HepG2 (cell line): ENCODE results near the gene ZNRF3. TPM values are rescaled to one million over a fixed set of nuclear protein-coding genes. Genes with fewer than 3 reads are reported as not detected.

Source experiments
- ASH2L ChIP-seq: fragments of 300-600, 200-600 bp; sonication (generic); IDR thresholded peaks from 2 replicates; pipeline ENCODE4 v1.7.0; 2017; ENCODE audit warnings: low read depth, mild to moderate bottlenecking, moderate library complexity, mixed read lengths, low read length; ENCODE audit not compliant: insufficient read length
- CREB1 ChIP-seq, 2 experiments: fragments of 450-650 bp in 1 of 2; IDR thresholded peaks; 2 replicates each; pipeline ENCODE4 v1.6.1; 2016 to 2017; ENCODE audit warnings: control low read depth in 1 of 2, mild to moderate bottlenecking in 1 of 2, missing compliant biosample characterization in 1 of 2, missing genetic modification characterization in 1 of 2
- HHEX ChIP-seq: IDR thresholded peaks from 2 replicates; pipeline ENCODE4 v1.6.1; 2016; ENCODE audit warnings: control low read depth
- HMG20A ChIP-seq: IDR thresholded peaks from 2 replicates; pipeline ENCODE4 v1.6.1; 2016; ENCODE audit warnings: borderline replicate concordance
- KLF9 ChIP-seq: IDR thresholded peaks from 2 replicates; pipeline ENCODE4 v1.6.1; 2016; ENCODE audit warnings: low read depth
- MBNL3 ChIP-seq: fragments of 250-450 bp; sonication (Bioruptor Pico); conservative IDR thresholded peaks from 2 replicates; pipeline ENCODE4 v1.8.0; 2022; ENCODE audit warnings: mild to moderate bottlenecking, inconsistent platforms
- MIXL1 ChIP-seq: IDR thresholded peaks from 2 replicates; pipeline ENCODE4 v1.6.1; 2016
- PHF21A ChIP-seq: sonication (generic); formaldehyde crosslinking; IDR thresholded peaks from 2 replicates; pipeline ENCODE4 v1.5.0; 2020; ENCODE audit warnings: mild to moderate bottlenecking, missing genetic modification reagents
- PRDM15 ChIP-seq: sonication (generic); formaldehyde crosslinking; IDR thresholded peaks from 2 replicates; pipeline ENCODE4 v1.4.0; 2020; ENCODE audit warnings: missing genetic modification reagents
- SYNCRIP ChIP-seq: fragments of 200-400 bp; formaldehyde crosslinking; IDR thresholded peaks from 2 replicates; pipeline ENCODE4 v1.6.1; 2018; ENCODE audit warnings: mild to moderate bottlenecking, low read depth, low read length; ENCODE audit not compliant: insufficient read depth
- TAF15 ChIP-seq: fragments of 200-400 bp; formaldehyde crosslinking; IDR thresholded peaks from one replicate; pipeline ENCODE4 v1.6.1; 2018; ENCODE audit warnings: mild to moderate bottlenecking, low read depth, low read length; ENCODE audit not compliant: poor library complexity, severe bottlenecking
- TBX3 ChIP-seq: fragments of 450-650 bp; IDR thresholded peaks from 2 replicates; pipeline ENCODE4 v1.6.1; 2017; ENCODE audit warnings: antibody characterized with exemption, mild to moderate bottlenecking, inconsistent platforms, borderline replicate concordance
- ZNF10 ChIP-seq: sonication (generic); formaldehyde crosslinking; IDR thresholded peaks from 2 replicates; pipeline ENCODE4 v1.4.0; 2020; ENCODE audit warnings: mild to moderate bottlenecking, low read depth, missing genetic modification reagents, borderline replicate concordance
- ZNF207 ChIP-seq: fragments of 450-650 bp; IDR thresholded peaks from 2 replicates; pipeline ENCODE4 v1.6.1; 2016; ENCODE audit warnings: antibody characterized with exemption, borderline replicate concordance
- ZNF253 ChIP-seq: sonication (generic); formaldehyde crosslinking; IDR thresholded peaks from 2 replicates; pipeline ENCODE4 v1.8.0; 2022; ENCODE audit warnings: mild to moderate bottlenecking, missing genetic modification reagents, borderline replicate concordance
- ZNF329 ChIP-seq: sonication (generic); formaldehyde crosslinking; IDR thresholded peaks from 2 replicates; pipeline ENCODE4 v1.9.0; 2021; ENCODE audit warnings: low read depth, mild to moderate bottlenecking, missing genetic modification reagents
- ZNF549 ChIP-seq: sonication (generic); formaldehyde crosslinking; IDR thresholded peaks from 2 replicates; pipeline ENCODE4 v1.5.0; 2020; ENCODE audit warnings: missing genetic modification reagents
- ZNF570 ChIP-seq: sonication (generic); formaldehyde crosslinking; IDR thresholded peaks from 2 replicates; pipeline ENCODE4 v1.4.0; 2020; ENCODE audit warnings: mild to moderate bottlenecking, missing genetic modification reagents, borderline replicate concordance
- ZNF709 ChIP-seq: sonication (generic); formaldehyde crosslinking; IDR thresholded peaks from 2 replicates; pipeline ENCODE4 v1.5.0; 2020; ENCODE audit warnings: mild to moderate bottlenecking, missing genetic modification reagents
- ZNF773 ChIP-seq: sonication (generic); formaldehyde crosslinking; IDR thresholded peaks from 2 replicates; pipeline ENCODE4 v1.4.0; 2020; ENCODE audit warnings: missing genetic modification reagents, borderline replicate concordance
- ZSCAN22 ChIP-seq: sonication (generic); formaldehyde crosslinking; IDR thresholded peaks from 2 replicates; pipeline ENCODE4 v1.4.0; 2020; ENCODE audit warnings: mild to moderate bottlenecking, missing genetic modification reagents
- polyA plus RNA-seq, 8 experiments: library from polyadenylated mRNA; depleted of rRNA in 3 of 8; stranded (reverse) in 7 of 8; unstranded in 1 of 8; fragments of >200 nt; fragmentation: Illumina TruSeq in 4 of 8; extraction: Trizol in 4 of 8; gene quantifications; 2 replicates each; pipeline versions ENCODE4 v1.2.1 to v1.2.3, GENCODE V29; 2011 to 2016; ENCODE audit warnings: low read depth in 4 of 8, missing spikeins in 1 of 8, mixed read lengths in 1 of 8; ENCODE audit not compliant: insufficient read depth in 1 of 8
- total RNA-seq, 5 experiments: library from RNA; depleted of rRNA; stranded (reverse); fragments of >200 nt; fragmentation: Illumina TruSeq; extraction: Trizol; gene quantifications; 2 replicates each; pipeline ENCODE4 v1.2.3, GENCODE V29; 2016; ENCODE audit warnings: low read depth in 1 of 5
- TF ChIP-seq, protein P1 (sequence below): sonication (generic); formaldehyde crosslinking; IDR thresholded peaks from 2 replicates; pipeline ENCODE4 v1.5.1; 2020; ENCODE audit warnings: missing genetic modification reagents, mild to moderate bottlenecking, borderline replicate concordance
- TF ChIP-seq, protein P2 (sequence below): sonication (generic); formaldehyde crosslinking; IDR thresholded peaks from 2 replicates; pipeline ENCODE4 v1.4.0; 2020; ENCODE audit warnings: missing genetic modification reagents

The ZNRF3 gene
- total and polyA plus RNA-seq, 2 of the 13 experiments (the other 11 are each of a cell fraction or from before 2014, with no cell fraction given): 20.3 to 36.7 TPM

- TF ChIP-seq HMG20A (CRISPR knock-in tag): peak; percentile 60; the same call in 1 of the 2 replicates
- peak; percentile 45; the same call in 1 of the 2 replicates for TF ChIP-seq PRDM15 (CRISPR knock-in tag)
- no peak for TF ChIP-seq HHEX (CRISPR knock-in tag)
- TF ChIP-seq PHF21A (CRISPR knock-in tag): peak; percentile 52; the same call in 1 of the 2 replicates
- TF ChIP-seq TAF15: no peak
- no peak for TF ChIP-seq SYNCRIP
- no peak for TF ChIP-seq ZNF570 (CRISPR knock-in tag)
- TF ChIP-seq, protein P1, sequence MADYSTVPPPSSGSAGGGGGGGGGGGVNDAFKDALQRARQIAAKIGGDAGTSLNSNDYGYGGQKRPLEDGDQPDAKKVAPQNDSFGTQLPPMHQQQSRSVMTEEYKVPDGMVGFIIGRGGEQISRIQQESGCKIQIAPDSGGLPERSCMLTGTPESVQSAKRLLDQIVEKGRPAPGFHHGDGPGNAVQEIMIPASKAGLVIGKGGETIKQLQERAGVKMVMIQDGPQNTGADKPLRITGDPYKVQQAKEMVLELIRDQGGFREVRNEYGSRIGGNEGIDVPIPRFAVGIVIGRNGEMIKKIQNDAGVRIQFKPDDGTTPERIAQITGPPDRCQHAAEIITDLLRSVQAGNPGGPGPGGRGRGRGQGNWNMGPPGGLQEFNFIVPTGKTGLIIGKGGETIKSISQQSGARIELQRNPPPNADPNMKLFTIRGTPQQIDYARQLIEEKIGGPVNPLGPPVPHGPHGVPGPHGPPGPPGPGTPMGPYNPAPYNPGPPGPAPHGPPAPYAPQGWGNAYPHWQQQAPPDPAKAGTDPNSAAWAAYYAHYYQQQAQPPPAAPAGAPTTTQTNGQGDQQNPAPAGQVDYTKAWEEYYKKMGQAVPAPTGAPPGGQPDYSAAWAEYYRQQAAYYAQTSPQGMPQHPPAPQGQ: no peak
- no peak for TF ChIP-seq ZNF709
- no peak for TF ChIP-seq ZNF207
- TF ChIP-seq ZSCAN22 (CRISPR knock-in tag): no peak
- no peak for TF ChIP-seq ZNF773 (CRISPR knock-in tag)
- peak; percentile 68; the same call in 1 of the 2 replicates for TF ChIP-seq MIXL1 (CRISPR knock-in tag)
- no peak for TF ChIP-seq ZNF10 (CRISPR knock-in tag)
- TF ChIP-seq ASH2L: peak; percentile 80
- no peak for TF ChIP-seq ZNF329
- no peak for TF ChIP-seq MBNL3 (CRISPR knock-in tag)
- TF ChIP-seq TBX3: no peak
- no peak for TF ChIP-seq ZNF549 (CRISPR knock-in tag)
- TF ChIP-seq, protein P2, sequence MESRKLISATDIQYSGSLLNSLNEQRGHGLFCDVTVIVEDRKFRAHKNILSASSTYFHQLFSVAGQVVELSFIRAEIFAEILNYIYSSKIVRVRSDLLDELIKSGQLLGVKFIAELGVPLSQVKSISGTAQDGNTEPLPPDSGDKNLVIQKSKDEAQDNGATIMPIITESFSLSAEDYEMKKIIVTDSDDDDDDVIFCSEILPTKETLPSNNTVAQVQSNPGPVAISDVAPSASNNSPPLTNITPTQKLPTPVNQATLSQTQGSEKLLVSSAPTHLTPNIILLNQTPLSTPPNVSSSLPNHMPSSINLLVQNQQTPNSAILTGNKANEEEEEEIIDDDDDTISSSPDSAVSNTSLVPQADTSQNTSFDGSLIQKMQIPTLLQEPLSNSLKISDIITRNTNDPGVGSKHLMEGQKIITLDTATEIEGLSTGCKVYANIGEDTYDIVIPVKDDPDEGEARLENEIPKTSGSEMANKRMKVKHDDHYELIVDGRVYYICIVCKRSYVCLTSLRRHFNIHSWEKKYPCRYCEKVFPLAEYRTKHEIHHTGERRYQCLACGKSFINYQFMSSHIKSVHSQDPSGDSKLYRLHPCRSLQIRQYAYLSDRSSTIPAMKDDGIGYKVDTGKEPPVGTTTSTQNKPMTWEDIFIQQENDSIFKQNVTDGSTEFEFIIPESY (CRISPR knock-in tag): no peak
- no peak for TF ChIP-seq ZNF253 (CRISPR knock-in tag)
- TF ChIP-seq KLF9 (CRISPR knock-in tag): no peak
- no peak for TF ChIP-seq CREB1 (IDR thresholded peaks at IDR 0.05)
- peak; percentile 53; the same call in 1 of the 2 replicates for TF ChIP-seq CREB1 (CRISPR knock-in tag; IDR thresholded peaks at IDR 0.05)
Observed at GRCh38 chr22:29022101-29022817, 138.9 kb downstream of the ZNRF3 start (continued).
